ENCODE results near the gene MYO5A. TPM values are rescaled to one million over a fixed set of nuclear protein-coding genes. Genes with fewer than 3 reads are reported as not detected.

Gene MYO5A
- polyA plus RNA-seq, 1 of the 3 experiments (the other 2 are of a cell fraction), result 11.0 TPM

DNA sequence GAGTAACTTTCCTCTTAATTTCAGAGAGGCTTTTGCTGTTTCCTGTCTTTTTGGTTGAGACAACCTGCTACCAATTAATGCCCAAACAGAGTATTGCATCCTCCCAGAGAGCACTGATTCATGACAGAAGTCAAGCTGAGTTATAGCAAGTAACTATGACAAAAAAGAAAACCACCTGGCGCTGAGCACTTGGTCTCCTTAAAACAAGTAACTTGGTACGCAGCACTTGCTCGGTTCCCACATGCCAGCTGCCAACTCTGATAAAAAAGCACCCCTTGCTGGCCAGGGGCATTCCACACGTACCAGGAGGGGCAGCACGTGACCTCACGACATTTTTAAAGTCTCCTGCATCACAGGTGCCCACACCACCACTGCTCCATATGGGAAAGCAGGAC is 219.5 kb downstream of the MYO5A start:
- Histone ChIP-seq H3K4me1 (ENCODE audit: control insufficient read depth in 1 of 2, insufficient read depth in 2 of 2, low read depth in 1 of 2, low read length in 1 of 2) (peaks cover 0 to 4% of the 10 kb centered on the region in 2 experiments; a peak in 1 of 4 replicates), H4K20me1 (ENCODE audit: insufficient read depth) (no peaks in the 10 kb centered on the region), H3K36me3 (replicated peaks in 1 of 2; ENCODE audit: control insufficient read depth in 1 of 2, insufficient read depth in 2 of 2, low read length in 1 of 2) (peaks cover 9 to 13% of the 10 kb centered on the region in 2 experiments), H3K9ac (no peak overlapping the region), H3K4me2 (no peak overlapping the region), H3K4me3 (ENCODE audit: low read depth in 2 of 2, low read length in 1 of 2) (no peak overlapping the region), H3F3A (replicated peaks; ENCODE audit: insufficient read depth) (peaks cover 2% of the 10 kb centered on the region), H3K27ac (ENCODE audit: low read depth in 2 of 2, low read length in 1 of 2) (no peak overlapping the region), H3K79me2 (ENCODE audit: insufficient read depth) (no peaks in the 10 kb centered on the region), H3K9me3 (no peaks in the 10 kb centered on the region), H2AFZ (ENCODE audit: low read depth) (no peak overlapping the region), H3K9me2 (no peaks in the 10 kb centered on the region), H3K27me3 (ENCODE audit: insufficient read depth) (no peaks in the 10 kb centered on the region)
- ChIA-PET POLR2A (interaction anchor here (1.2 kb wide), 1 partner anchor 14 kb away, joined by 4 read pairs; the partner anchor contains the start of gene MYO5C), CTCF (interaction anchor here (1.1 to 2.7 kb wide), 3 partner anchors 13 to 53 kb away, joined by 3 to 8 read pairs (median 7); partner anchors contain the start of gene MYO5C)
- DNase-seq, result no peak
- 79% methylated on average over 6 of the region's 6 CpGs for WGBS (ENCODE audit: low lambda C conversion rate)
- TF ChIP-seq RXRA (IDR thresholded peaks at IDR 0.05; ENCODE audit: borderline replicate concordance, low read depth), result no peak
- TF ChIP-seq USF2 (IDR thresholded peaks at IDR 0.05; ENCODE audit: borderline replicate concordance, low read depth, low read length), result no peak
- no peak for TF ChIP-seq SIN3A (IDR thresholded peaks at IDR 0.05; ENCODE audit: borderline replicate concordance, low read depth, low read length)
- TF ChIP-seq RAD21 (IDR thresholded peaks at IDR 0.05; ENCODE audit: low read length), result no peak
- TF ChIP-seq, protein P1, sequence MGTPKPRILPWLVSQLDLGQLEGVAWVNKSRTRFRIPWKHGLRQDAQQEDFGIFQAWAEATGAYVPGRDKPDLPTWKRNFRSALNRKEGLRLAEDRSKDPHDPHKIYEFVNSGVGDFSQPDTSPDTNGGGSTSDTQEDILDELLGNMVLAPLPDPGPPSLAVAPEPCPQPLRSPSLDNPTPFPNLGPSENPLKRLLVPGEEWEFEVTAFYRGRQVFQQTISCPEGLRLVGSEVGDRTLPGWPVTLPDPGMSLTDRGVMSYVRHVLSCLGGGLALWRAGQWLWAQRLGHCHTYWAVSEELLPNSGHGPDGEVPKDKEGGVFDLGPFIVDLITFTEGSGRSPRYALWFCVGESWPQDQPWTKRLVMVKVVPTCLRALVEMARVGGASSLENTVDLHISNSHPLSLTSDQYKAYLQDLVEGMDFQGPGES (IDR thresholded peaks at IDR 0.05; ENCODE audit: low read depth, low read length), result no peak

DNA sequence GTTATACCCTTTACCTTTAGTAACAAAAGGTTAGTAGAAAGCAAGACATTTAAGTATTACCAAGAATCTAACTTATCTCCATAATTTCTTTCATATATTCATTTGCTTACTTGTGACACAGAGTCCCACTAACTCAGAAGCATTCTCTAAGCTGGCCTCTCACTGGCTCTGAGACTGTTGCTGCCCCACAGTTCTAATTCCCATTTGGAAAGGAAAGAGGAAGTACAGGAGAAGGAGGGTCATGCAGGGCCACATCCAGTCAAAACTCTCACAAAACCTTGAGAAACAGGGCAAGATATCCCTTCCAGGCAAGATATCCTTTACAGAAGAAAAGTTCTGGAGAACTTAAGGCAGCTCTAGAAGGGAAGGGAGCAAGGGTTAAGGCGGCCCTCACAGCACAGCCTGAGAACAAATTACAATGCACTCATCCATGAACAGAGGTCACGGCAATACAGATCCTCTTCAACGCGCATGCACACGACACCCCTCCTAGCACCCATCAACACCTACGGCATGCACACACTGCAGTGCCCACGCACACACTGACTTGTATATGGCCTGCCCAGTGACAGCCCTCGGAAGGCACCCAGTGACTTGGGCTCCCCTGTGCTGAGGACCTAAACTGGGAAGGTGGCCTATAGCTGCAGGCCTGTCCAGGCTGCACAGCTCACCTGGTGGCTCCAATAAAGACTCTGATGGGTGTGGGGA is 220.1 kb downstream of the MYO5A start:
- ChIA-PET CTCF (interaction anchor here (0.6 to 2.7 kb wide), 4 partner anchors 12 to 343 kb away, joined by 3 to 8 read pairs (median 5); partner anchors contain the start of gene MYO5C), POLR2A (interaction anchor here (1.2 kb wide), 1 partner anchor 13 kb away, joined by 4 read pairs; the partner anchor contains the start of gene MYO5C)
- 84% methylated on average over 7 of the region's 8 CpGs for WGBS (ENCODE audit: low lambda C conversion rate)
- Histone ChIP-seq H3K9me2 (no peaks in the 10 kb centered on the region), H3K4me1 (ENCODE audit: control insufficient read depth in 1 of 2, insufficient read depth in 2 of 2, low read depth in 1 of 2, low read length in 1 of 2) (peaks cover 0 to 4% of the 10 kb centered on the region in 2 experiments; a peak in 1 of 4 replicates), H3K9ac (no peak overlapping the region), H3K27me3 (ENCODE audit: insufficient read depth) (no peaks in the 10 kb centered on the region), H3K4me2 (no peak overlapping the region), H3K79me2 (ENCODE audit: insufficient read depth) (no peaks in the 10 kb centered on the region), H3F3A (replicated peaks; ENCODE audit: insufficient read depth) (no peaks in the 10 kb centered on the region), H2AFZ (ENCODE audit: low read depth) (no peak overlapping the region), H4K20me1 (ENCODE audit: insufficient read depth) (no peaks in the 10 kb centered on the region), H3K9me3 (no peaks in the 10 kb centered on the region), H3K36me3 (replicated peaks in 1 of 2; ENCODE audit: control insufficient read depth in 1 of 2, insufficient read depth in 2 of 2, low read length in 1 of 2) (peaks cover 5 to 12% of the 10 kb centered on the region in 2 experiments), H3K4me3 (ENCODE audit: low read depth in 2 of 2, low read length in 1 of 2) (no peak overlapping the region), H3K27ac (ENCODE audit: low read depth in 2 of 2, low read length in 1 of 2) (no peak overlapping the region)
- TF ChIP-seq EZH2phosphoT487 (IDR thresholded peaks at IDR 0.05; ENCODE audit: borderline replicate concordance, low read depth) (no peak), RCOR1 (IDR thresholded peaks at IDR 0.05; ENCODE audit: low read length) (no peak), SMC3 (IDR thresholded peaks at IDR 0.05; ENCODE audit: low read depth, low read length) (no peak), MAX (IDR thresholded peaks at IDR 0.05; ENCODE audit: low read depth) (no peak), RXRA (IDR thresholded peaks at IDR 0.05; ENCODE audit: borderline replicate concordance, low read depth) (no peak), GABPA (IDR thresholded peaks at IDR 0.05; ENCODE audit: low read depth) (no peak), CHD2 (IDR thresholded peaks at IDR 0.05; ENCODE audit: low read length, partially characterized antibody) (no peak)
- TF ChIP-seq, protein P2, sequence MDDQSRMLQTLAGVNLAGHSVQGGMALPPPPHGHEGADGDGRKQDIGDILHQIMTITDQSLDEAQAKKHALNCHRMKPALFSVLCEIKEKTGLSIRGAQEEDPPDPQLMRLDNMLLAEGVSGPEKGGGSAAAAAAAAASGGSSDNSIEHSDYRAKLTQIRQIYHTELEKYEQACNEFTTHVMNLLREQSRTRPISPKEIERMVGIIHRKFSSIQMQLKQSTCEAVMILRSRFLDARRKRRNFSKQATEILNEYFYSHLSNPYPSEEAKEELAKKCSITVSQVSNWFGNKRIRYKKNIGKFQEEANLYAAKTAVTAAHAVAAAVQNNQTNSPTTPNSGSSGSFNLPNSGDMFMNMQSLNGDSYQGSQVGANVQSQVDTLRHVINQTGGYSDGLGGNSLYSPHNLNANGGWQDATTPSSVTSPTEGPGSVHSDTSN (IDR thresholded peaks at IDR 0.05), result no peak
- TF ChIP-seq, protein P3, sequence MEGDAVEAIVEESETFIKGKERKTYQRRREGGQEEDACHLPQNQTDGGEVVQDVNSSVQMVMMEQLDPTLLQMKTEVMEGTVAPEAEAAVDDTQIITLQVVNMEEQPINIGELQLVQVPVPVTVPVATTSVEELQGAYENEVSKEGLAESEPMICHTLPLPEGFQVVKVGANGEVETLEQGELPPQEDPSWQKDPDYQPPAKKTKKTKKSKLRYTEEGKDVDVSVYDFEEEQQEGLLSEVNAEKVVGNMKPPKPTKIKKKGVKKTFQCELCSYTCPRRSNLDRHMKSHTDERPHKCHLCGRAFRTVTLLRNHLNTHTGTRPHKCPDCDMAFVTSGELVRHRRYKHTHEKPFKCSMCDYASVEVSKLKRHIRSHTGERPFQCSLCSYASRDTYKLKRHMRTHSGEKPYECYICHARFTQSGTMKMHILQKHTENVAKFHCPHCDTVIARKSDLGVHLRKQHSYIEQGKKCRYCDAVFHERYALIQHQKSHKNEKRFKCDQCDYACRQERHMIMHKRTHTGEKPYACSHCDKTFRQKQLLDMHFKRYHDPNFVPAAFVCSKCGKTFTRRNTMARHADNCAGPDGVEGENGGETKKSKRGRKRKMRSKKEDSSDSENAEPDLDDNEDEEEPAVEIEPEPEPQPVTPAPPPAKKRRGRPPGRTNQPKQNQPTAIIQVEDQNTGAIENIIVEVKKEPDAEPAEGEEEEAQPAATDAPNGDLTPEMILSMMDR (IDR thresholded peaks at IDR 0.05), result no peak
- no peak for DNase-seq

Measured in SK-N-SH (cell line).